Activated CD4-positive, alpha-beta T cell treated with anti-CD3 and anti-CD28 coated beads, Interleukin-2, amount 50 U/mL, for 1 hour (primary cell): ENCODE data around the gene YPEL2.
"Not testable (repeated sequence)": the region's sequence is repeated elsewhere in the genome, so short reads cannot be mapped to it uniquely, and the experiment has no call there.

Source experiments
- DNase-seq: peaks from one replicate; pipeline ENCODE4 v3.0.0-alpha.2; 2020

Gene YPEL2

GRCh38 chr17:59331129-59331928 lies at the start of gene YPEL2:
Gene YPEL2 (plus strand): TSS chr17:59331655. CDS start chr17:59353410, 21,755 bp downstream.
- peak; percentile 86 for DNase-seq

- no peak for DNase-seq
These were observed 47.1 kb upstream of the YPEL2 start for GRCh38 chr17:59284317-59284716.

- DNase-seq: no peak
These were observed 44.0 kb upstream of the YPEL2 start for GRCh38 chr17:59287452-59287851.

GRCh38 chr17:59287891-59288290 lies 43.6 kb upstream of the YPEL2 start:
- no peak for DNase-seq

- no peak for DNase-seq
These were observed 41.5 kb upstream of the YPEL2 start for GRCh38 chr17:59289981-59290301.

- DNase-seq: not testable (repeated sequence)
These were observed 41.0 kb upstream of the YPEL2 start for GRCh38 chr17:59290302-59290998.

GRCh38 chr17:59292174-59292523 lies 39.3 kb upstream of the YPEL2 start:
- DNase-seq: no peak

- DNase-seq: no peak
These were observed 35.3 kb upstream of the YPEL2 start for GRCh38 chr17:59296190-59296589.

- DNase-seq: no peak
These were observed 32.9 kb upstream of the YPEL2 start for GRCh38 chr17:59298521-59298920.

- no peak for DNase-seq
These were observed 31.9 kb upstream of the YPEL2 start for GRCh38 chr17:59299400-59300092.

GRCh38 chr17:59300941-59301340 lies 30.5 kb upstream of the YPEL2 start:
- DNase-seq: no peak

- no peak for DNase-seq
These were observed 26.6 kb upstream of the YPEL2 start for GRCh38 chr17:59304811-59305210.

GRCh38 chr17:59310263-59310920 lies 21.1 kb upstream of the YPEL2 start:
- DNase-seq: no peak

GRCh38 chr17:59311051-59311468 lies 20.4 kb upstream of the YPEL2 start:
- no peak for DNase-seq

GRCh38 chr17:59311521-59311920 lies 19.9 kb upstream of the YPEL2 start:
- DNase-seq: not testable (repeated sequence)

GRCh38 chr17:59315866-59316265 lies 15.6 kb upstream of the YPEL2 start:
- DNase-seq: no peak

GRCh38 chr17:59327121-59327980 lies 4.1 kb upstream of the YPEL2 start:
- no peak for DNase-seq

GRCh38 chr17:59327981-59328290 lies 3.5 kb upstream of the YPEL2 start:
- no peak for DNase-seq

GRCh38 chr17:59328601-59329000 lies 2.9 kb upstream of the YPEL2 start:
- DNase-seq: no peak

- DNase-seq: peak; percentile 37
These were observed 2.0 kb upstream of the YPEL2 start for GRCh38 chr17:59329176-59330052.
